CD4-positive, alpha-beta T cell treated with Interleukin-15 for 1 hour (primary cell): ENCODE data around the gene PACRG.

Experiments used
- DNase-seq: peaks from one replicate; pipeline ENCODE4 v3.0.0-alpha.2; 2020

The PACRG gene

DNA sequence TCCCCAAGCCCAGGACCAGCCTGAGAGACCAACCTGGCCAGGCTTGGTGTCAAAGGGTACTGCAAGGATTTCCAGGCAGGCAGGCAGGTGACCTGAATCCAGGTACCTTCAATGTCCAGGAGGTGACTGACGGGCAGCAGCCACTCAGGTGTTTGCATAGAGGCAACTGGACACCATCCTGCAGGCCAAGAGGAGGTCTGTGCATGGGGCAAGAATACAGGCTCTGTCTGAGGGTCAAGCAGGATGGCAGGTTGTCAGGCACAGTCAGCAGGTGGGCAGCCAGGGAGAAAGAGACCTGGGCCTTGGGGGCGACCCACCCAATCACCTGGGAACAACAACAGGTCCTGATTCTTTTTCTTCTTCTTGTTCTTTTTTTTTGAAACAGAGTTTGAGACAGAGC, 527.5 kb downstream of the PACRG start:
- DNase-seq, result no peak

DNA sequence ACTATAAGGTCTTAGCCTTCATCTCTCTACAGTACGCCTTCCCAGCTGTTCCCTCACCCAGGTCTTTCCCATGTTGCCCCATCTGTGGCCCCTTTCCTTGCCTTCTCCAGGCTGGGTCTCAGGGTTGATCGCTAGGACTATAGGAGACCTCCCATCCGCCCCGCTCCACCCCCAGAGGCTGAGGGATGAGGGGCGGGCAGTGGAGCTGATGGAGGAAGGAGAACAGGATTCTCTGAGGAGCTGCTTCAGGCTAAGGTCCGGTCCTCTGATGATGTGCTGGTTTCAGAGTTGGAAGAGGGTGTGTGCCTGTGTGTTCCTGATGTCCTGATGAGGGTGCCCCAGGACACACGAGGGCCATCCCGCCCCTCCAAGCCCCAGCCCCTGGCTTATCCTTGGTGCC, 531.9 kb downstream of the PACRG start:
- DNase-seq, result no peak

DNA sequence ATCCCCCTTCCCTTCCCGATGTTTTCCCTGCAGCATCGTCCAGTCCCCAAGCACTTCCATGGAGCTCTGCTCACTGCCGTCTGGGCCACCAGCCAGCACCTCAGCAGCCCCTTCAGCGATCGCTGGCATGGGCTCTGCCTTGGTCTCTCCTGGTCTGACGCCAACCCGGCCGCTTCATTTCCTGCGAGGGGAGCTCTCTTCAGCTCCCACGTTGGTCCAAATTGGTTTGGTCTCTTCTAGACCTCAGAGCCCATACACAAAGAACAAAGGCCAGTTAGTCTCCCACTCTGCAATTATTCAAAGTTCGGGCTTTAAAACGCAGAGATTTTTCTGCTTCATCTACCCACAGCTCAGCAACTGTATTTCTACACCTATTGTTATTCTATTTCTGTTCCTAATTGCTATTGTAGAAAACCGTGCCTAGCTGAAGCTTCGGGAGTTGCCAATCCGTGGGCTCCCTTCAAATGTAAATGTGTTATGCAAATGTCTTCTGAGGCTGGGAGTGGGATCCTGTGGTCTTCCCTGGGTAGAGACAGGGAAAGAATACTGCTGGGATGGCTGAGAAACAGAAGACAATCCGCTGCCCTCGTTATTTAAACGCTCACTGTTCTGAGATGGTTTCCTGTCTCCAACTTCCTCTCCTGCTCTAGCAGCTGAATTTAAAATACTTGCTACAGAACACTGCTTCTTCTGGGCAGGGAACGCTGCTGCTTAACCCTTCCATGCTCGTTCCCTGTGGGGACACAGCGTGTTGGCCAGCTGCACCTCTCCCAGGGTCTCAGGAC, 532.5 kb downstream of the PACRG start:
- no peak for DNase-seq

DNA sequence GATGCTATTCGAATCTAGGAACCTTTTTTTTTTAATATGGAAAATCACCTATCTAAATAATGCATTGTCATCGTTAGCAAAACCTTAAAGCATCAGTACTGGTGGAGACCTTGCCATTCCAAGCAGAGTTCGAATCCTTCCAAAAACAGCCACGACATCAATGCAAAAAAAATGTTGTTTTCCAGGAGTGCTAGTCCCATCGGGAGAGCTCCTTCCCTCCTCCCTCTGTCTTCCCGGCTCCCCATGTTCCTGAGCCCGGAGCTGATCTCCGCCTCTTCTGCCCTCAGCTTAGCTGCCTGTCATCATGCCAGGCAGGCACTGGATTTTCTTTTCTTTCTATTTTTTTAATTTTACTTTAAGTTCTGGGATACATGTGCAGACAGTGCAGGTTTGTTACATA, 533.1 kb downstream of the PACRG start:
- DNase-seq, result no peak

DNA sequence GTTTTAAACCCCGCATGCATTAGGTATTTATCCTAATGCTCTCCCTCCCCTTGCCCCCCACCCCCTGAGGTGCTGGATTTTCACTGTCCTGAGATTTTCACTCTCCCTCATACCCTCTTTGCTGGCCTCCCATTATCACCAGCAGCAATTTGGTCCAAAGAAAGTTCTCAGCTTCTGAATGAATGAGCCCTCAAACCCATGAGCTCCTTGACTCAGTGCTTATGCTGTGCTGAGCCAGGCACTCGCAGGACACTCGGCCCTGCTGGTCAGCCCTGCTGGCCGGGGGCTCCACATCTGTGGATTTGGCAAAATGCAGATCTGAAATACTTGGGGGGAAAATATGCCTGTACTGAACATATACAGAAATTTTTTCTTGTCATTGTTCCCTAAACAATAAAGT, 533.6 kb downstream of the PACRG start:
- no peak for DNase-seq

DNA sequence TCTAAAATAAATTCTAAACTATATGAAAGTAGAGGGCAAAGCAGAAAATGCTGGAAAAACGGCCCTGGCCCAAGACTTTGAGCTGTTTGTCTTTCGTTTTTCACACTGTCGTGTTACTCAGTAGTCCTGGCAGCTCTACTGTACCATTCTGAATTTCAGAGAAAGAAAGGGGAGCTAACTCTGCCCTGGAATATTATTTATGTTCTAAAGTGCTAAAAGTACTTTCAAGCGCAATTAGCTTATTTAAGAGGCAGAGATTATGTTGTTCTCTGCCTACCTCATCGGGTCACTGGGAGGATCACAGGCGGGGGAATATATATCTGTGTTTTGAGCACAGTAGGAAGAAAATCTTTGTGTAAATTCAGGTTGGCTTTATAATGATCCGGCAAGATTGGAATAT, 534.3 kb downstream of the PACRG start:
- no peak for DNase-seq

DNA sequence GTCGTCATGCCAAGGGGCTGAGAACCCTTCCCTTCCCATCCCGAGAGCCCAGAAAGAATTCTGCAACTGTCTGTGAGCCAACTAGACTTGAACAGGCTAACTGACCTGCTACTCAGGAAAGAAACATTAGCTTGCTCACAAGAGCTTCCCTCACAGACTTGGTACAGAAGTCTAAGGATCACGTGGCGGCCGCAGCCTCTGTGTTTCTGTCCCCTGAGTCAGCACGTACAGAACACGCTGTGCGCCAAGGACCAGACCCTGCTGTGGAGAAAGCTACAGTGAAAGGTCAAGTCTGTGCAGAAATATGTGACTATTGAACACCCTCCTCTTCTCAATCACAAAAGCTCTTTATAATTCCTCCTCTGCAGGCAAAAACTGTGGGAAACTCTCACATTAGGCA, 535.4 kb downstream of the PACRG start:
- DNase-seq, result no peak

DNA sequence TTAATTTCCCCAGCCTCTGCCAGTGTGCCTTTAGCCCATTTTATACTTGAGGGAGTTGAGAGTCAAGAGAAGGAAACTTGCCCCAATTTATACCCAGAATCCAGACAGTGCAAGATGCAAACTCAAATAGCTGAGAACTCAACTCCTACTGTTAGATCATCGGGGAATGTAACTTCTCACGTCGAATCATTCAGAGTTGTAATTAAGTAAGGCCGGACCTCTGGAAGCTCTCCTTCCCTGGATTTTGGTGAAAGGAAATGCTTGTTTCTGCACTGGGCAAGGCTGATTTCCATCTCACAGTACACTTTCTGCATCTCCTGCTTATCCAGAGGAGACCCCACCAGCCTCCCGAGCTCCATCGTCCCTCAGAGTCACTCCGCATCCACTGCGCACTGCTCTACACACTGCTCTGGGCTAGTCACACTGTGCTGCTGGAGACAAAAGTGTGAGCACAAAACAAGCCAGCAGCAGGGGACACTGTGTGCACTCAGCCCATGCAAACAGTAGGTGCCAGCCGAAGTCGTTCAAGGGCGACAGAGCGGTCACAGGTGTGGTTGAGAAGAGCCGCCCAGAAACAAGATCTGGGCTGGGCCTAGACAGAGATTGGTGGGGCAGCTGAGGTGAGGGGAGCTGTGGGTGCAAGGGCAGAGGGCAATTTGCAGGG, 536.4 kb downstream of the PACRG start:
- no peak for DNase-seq

DNA sequence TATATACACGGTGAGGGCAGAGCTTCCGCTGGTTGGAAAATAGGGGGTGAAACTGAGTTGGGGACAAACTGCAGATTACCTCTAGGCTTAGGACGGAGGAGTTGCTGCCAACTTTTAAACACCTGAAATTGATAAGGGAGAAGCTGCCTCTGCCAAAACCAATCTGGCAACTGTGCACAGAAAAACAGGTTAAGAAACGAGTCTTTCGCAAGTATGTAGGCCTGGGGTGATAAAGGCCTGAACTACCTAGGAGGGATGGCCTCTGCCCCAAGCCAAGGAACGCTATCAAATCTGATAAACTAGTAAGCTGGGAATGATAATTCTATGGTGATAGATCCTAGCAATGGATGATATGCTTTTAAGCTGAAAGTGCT, 536.9 kb downstream of the PACRG start:
- DNase-seq, result no peak

DNA sequence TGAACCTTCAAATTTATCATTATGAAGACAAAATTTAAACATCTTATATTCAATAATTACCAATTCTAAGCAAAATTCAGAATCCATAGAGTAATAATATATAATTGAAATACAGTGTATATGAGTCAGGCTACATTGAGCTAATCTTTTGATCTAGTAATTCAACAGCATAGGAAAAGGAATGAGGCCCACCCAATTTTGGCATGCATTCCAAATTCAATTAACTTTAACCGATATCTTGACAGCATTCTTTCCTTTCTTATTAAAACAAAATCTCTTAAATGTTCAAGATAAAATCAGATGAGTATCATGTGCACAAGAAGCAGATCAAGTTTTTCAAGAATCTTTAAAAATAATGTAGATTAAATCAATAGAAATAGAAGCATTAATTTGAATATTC, 553.9 kb downstream of the PACRG start:
- DNase-seq, result no peak

DNA sequence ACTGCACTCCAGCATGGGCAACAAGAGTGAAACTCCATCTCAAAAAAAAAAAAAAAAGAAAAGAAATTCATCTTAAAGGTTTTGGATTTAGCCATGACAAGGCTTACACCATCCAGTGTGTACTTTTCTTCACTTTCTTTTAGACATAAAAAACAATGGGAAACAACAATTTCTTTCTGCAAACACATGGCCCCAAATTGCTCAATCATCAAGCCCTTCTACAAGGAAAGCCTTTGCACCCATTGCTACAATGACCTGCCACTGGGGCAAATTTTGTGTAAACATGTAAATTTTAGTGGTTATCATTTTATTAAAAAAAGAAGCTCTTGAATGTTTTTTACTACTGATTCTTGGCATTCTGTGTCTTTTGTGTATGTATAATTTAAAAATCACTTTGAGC, 554.9 kb downstream of the PACRG start:
- no peak for DNase-seq

DNA sequence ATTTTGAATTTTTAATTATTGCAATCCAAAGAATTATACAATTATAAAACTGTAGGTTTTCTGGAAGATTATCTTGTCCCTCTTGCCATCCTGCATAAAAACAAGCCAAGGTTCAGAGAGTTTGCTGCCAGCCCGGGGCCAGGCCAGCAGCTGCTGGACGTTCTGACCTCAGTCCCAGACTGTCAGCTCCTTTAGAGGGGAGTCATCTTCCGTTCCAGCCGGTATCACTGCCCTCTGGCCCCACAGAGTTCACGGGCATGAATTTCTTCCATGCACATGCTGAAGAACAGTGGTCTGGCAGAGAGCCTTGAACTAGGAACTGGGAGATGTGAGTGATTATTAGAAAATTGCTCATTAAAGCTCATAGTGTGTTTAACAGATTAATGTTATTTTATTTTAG, 556.4 kb downstream of the PACRG start:
- no peak for DNase-seq

DNA sequence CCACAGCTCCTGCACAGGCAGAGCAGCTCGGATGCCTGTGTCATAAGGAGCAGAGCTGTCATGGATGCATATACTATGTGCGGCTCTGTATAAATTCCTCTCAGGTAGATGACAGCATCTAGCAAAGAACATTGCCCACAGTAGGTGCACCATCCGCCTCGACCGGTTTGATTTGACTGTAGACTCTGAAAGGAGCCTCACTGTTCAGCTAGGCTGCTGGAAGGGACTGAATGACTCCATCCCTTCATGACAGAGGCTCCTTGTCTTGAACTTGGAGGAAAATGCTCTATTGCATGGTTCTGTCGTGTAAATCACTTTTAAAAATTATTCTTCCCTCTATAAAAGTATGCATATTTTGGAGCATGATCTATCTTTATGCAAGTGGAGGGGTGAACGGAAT, 557.9 kb downstream of the PACRG start:
- no peak for DNase-seq

DNA sequence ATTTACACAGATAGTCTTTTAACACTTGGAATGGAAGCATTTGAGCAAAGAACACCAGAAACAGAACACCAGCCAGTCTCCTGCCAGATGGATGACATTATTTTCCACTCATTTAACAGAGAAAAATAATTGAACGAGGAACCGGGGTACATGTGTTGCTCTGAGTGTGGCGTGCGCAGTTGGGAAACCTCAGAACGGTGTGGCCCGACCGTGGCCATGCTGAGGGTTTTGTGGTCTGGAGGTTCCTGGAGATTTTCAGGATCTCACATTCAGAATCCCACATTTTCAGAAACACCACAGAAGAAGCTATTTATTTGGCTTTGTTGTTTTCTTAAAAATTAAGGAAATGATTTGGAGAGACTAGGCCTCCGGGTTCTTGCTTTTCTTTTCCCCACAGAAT, 559.9 kb downstream of the PACRG start:
- DNase-seq, result no peak

DNA sequence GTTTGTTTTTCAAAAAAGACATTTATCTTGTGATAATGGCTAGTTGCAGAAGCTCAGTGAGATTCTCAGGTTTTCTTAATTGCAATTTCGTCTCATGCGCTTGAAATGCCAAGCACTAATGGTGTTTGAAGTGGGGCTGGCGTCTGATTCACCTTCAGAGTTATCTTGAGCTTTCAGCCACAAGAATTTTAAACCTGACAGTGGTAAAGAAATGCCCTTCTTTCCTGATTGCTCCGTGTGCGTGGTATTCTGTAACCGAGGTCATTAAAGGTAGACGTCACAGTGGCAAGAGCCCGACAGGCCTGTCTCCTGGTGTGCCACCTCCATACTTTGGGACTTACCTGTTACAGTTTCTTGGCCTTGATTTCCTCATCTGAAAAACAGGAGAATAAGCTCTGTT, 560.3 kb downstream of the PACRG start:
- no peak for DNase-seq

DNA sequence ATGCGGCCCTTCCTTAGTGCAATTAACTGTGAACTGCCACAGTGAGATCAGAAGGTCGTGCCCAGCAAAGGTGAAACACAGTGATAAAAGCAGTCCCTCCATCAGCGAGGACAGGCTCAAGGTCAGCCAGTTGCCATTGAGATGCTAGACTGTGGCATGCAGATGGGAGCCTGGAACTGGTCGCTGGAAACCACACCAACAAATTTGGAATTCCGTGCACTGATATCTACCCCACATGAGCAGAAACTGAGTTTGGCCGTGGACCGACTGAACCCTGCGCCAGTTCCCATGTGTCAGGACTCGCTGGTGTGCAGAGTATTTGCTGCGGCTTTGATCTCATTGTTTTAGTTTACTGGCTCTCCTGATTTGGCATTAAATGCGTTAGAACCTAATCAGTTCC, 561.1 kb downstream of the PACRG start:
- DNase-seq, result no peak

DNA sequence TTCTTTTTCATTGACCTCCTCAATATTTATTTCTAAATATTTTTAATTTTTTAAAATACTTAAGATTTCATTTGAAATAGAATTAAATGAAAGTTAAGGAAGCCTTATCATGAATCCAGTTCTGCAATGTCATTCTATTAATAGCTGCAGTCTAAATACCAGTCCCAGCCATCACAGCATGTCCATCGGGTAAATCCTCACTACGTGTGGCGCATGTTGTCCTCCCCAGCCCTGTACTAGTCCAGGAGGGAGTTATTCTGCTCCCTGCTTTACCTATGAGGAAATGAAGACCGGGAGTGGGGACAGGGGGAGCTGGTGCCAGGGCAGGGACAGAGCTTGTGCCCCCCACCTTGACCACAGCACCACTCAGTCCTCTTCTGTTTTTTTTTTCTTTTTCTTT, 561.7 kb downstream of the PACRG start:
- no peak for DNase-seq

DNA sequence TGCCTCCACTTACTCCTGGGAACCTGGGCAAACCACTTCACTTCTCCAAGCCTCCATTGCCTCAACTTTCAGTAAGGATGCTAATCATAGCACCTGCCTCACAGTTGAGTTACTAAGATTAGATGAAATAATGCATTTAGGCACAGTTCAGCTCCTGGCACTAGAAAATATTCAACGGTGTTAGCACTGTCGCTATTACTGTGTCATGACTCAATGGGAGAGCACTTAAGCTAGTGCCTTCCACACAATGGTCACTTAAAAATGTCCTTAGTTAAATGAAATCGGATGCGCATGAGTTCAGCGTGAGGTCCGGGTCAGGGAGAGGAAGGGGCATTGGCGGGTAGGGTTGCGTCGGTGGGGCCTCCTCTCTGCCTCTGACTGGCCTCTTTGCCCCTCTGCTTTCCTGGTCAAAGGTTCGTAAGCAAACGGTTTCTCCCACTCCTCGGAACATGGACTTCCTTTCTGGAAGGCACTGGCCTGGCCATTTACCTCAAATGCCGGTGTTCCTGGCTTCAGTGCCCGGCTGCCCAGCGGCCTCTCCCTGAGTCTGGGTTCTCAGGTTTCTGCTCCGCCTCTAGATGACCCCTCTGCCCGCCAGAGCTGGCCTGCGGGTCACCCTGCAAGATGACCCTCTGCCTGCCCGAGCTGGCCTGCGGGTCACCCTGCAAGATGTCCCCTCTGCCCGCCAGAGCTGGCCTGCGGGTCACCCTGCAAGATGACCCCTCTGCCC, 562.9 kb downstream of the PACRG start:
- no peak for DNase-seq

DNA sequence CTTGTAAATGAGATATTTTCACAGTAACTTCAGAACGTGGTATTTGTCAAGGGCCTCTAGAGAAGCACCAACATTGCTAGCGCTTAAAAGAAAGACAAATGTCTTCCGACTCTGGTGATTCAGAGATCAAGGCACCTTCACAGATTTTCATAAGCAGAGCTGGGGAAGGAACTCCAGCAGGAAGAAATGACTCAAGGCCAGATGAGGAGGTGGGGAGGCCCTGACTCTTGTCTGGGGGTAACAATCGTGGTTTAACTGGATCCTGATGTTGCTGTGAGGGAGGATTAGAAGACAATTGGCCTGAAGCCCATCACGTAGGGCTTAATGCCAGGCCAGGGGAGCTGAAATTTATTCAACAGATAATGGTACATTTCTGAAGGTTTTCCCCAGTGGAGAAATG, 563.8 kb downstream of the PACRG start:
- DNase-seq, result no peak

DNA sequence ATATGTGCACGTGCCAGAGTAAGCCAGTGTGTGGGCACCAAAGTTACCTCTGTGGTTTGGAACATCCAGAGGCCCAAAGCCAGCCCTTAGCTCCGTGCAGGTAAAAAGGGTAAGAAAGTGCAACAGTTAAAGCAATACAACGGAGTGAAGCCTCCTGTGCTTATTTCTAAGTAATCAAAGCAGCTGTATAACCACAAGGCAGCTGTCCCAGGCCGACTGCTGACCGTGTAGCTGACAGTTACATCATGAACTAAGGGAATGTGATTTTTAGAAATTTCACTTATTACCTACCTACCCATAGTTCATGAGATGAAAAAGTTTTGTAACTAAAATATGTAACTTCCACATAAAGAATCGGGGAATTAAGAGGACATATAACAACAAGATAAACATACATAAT, 565.5 kb downstream of the PACRG start:
- DNase-seq, result no peak

DNA sequence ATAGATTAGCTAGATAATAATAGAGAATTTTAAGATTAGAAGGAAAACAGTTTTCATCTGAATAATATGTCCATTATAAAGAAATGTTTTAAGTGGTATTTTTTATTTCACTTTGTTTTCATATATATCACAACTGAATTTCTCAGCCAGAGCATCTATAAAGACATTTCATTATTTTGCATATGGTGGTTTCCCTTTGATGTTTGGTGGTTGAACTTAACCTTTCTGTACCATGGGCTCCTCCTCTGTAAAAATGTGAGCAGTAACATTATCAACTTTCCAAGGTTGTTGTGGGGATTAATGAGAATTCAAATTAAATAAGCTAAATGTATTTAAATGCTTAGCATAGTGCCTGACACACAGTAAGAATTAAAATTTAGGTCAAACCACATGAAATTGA, 567.0 kb downstream of the PACRG start:
- no peak for DNase-seq

DNA sequence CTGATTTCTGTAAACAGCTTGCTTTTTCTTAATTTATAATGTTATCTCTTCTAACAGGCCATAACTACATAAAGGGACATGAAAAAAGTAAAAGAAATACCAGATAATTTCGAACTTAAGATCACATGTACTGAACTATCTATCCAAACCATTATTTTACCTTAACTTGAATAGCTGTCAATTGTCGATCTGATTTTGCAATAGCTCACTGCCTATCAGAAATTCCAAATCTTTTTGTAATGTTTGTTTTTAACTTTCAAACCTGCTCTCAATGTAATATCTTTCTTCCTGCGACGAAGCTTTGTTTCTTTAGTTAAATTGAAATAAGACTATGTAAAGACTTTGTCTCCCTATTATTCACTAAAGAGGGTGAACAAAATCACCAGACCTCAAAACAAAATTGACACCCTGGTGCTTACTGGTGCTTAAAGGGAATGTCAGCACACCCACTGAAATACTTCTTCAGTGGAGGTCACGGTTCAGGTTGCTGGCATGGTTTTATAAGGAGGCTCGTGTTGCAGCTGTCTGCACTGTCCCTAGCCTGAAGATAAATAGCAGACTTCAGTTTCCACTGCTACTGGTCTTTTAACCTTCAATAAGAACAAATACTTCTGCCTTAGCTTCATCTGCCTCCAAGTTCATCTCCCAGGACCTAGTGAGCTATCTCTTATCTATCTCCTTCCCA, 569.2 kb downstream of the PACRG start:
- no peak for DNase-seq

DNA sequence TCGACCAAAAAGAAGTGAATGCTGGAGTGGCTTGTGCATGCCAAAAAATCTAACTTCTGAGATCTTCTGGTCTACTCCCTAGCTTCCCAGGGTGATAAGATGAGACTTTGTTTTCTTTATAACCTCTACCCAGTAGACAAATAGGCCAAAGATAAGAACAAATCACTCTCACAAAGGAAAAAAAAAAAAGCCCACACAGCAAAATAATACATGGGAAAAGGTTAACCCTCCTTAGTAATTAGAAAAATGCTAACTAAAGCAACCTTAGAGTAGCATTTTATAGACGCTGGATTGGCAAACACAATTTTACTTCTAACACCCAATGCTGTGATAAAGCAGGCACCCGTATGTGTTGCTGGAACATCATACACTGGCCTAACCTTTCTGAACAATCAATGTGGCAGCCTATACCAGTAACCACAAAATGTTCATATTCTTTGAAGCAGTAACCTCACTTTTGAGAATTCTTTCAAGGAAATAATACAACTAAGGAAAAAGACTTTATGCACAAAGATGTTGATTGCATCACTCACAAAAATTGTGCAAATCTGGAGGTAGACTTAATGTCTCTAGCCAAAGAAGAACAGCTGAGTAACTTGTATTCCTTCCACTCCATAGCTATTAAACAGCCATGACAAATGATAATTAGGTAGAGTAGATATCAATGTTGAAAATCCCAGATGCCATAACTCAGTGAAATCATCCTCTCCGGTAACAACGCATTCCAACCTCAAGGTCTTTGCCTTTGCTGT, 570.5 kb downstream of the PACRG start:
- DNase-seq, result no peak
